H9 (cell line): ENCODE data around the gene PLD5. TPM values are rescaled to one million over a fixed set of nuclear protein-coding genes. Genes with fewer than 3 reads are reported as not detected.

Experiments
- DNase-seq: peaks from one replicate; pipeline ENCODE4 v3.0.0-alpha.2; 2017
- H2AFZ ChIP-seq: one replicate; pipeline ENCODE4 v1.6.1; 2013; ENCODE audit warnings: mild to moderate bottlenecking, low read length, control low read depth, moderate library complexity
- H2AK5ac ChIP-seq: 2 replicates; pipeline ENCODE4 v1.6.1; 2013; ENCODE audit warnings: low read length, control low read depth, mixed read lengths; ENCODE audit not compliant: insufficient read length
- H2BK120ac ChIP-seq: one replicate; pipeline ENCODE4 v1.6.1; 2013; ENCODE audit warnings: low read depth, mild to moderate bottlenecking, low read length, control low read depth, inconsistent platforms; ENCODE audit not compliant: poor library complexity, severe bottlenecking
- H2BK12ac ChIP-seq: 2 replicates; pipeline ENCODE4 v1.6.1; 2013; ENCODE audit warnings: low read length, control low read depth, mixed read lengths, low read depth; ENCODE audit not compliant: insufficient read length
- H2BK15ac ChIP-seq: 2 replicates; pipeline ENCODE4 v1.6.1; 2013; ENCODE audit warnings: low read depth, low read length, control low read depth
- H2BK20ac ChIP-seq: one replicate; pipeline ENCODE4 v1.6.1; 2013; ENCODE audit warnings: low read depth, mild to moderate bottlenecking, low read length, control low read depth, inconsistent platforms; ENCODE audit not compliant: poor library complexity, severe bottlenecking
- H2BK5ac ChIP-seq: 2 replicates; pipeline ENCODE4 v1.6.1; 2013; ENCODE audit warnings: low read length, control low read depth, mixed read lengths; ENCODE audit not compliant: insufficient read length
- H3K14ac ChIP-seq: 2 replicates; pipeline ENCODE4 v1.6.1; 2013; ENCODE audit warnings: low read length, control low read depth; ENCODE audit not compliant: insufficient read depth
- H3K18ac ChIP-seq: 2 replicates; pipeline ENCODE4 v1.6.1; 2013; ENCODE audit warnings: low read depth, mild to moderate bottlenecking, mixed read lengths, low read length, control low read depth; ENCODE audit not compliant: insufficient read length
- H3K23ac ChIP-seq: 2 replicates; pipeline ENCODE4 v1.6.1; 2013; ENCODE audit warnings: low read length, control low read depth, mixed read lengths, low read depth; ENCODE audit not compliant: insufficient read length
- H3K23me2 ChIP-seq: 2 replicates; pipeline ENCODE4 v1.6.1; 2013; ENCODE audit warnings: low read depth, mild to moderate bottlenecking, mixed read lengths, low read length, control low read depth; ENCODE audit not compliant: insufficient read length, poor library complexity, severe bottlenecking
- H3K27ac ChIP-seq: 2 replicates; pipeline ENCODE4 v1.5.1; 2013; ENCODE audit warnings: low read length, control low read depth, mixed read lengths, low read depth; ENCODE audit not compliant: insufficient read length
- H3K27me3 ChIP-seq: 2 replicates; pipeline ENCODE4 v1.6.1; 2013; ENCODE audit warnings: low read length, control low read depth, inconsistent platforms; ENCODE audit not compliant: insufficient read depth
- H3K4ac ChIP-seq: 2 replicates; pipeline ENCODE4 v1.6.1; 2013; ENCODE audit warnings: low read depth, mild to moderate bottlenecking, control low read depth, inconsistent platforms, low read length, moderate library complexity
- H3K4me1 ChIP-seq: 2 replicates; pipeline ENCODE4 v1.6.1; 2013; ENCODE audit warnings: low read length, control low read depth, inconsistent platforms; ENCODE audit not compliant: insufficient read depth
- H3K4me2 ChIP-seq: 2 replicates; pipeline ENCODE4 v1.6.1; 2013; ENCODE audit warnings: low read length, control low read depth, mixed read lengths; ENCODE audit not compliant: insufficient read length, insufficient read depth
- H3K56ac ChIP-seq: 2 replicates; pipeline ENCODE4 v1.6.1; 2013; ENCODE audit warnings: low read depth, mild to moderate bottlenecking, mixed read lengths, low read length, control low read depth; ENCODE audit not compliant: insufficient read length
- H3K79me1 ChIP-seq: 2 replicates; pipeline ENCODE4 v1.6.1; 2013; ENCODE audit warnings: low read depth, mild to moderate bottlenecking, moderate library complexity, low read length, control low read depth, inconsistent platforms; ENCODE audit not compliant: insufficient read depth, poor library complexity, severe bottlenecking
- H3K79me2 ChIP-seq: 2 replicates; pipeline ENCODE4 v1.6.1; 2013; ENCODE audit warnings: low read length, control low read depth, inconsistent platforms; ENCODE audit not compliant: insufficient read depth
- H3K9ac ChIP-seq: 2 replicates; pipeline ENCODE4 v1.6.1; 2013; ENCODE audit warnings: low read length, control low read depth, mixed read lengths; ENCODE audit not compliant: insufficient read length; ENCODE audit errors: extremely low read depth
- H3K9me3 ChIP-seq: one replicate; pipeline ENCODE4 v1.6.1; 2013; ENCODE audit warnings: low read depth, low read length, inconsistent platforms; ENCODE audit not compliant: control insufficient read depth
- H3T11ph ChIP-seq: one replicate; pipeline ENCODE4 v1.6.1; 2013; ENCODE audit warnings: mild to moderate bottlenecking, low read length, control low read depth, inconsistent platforms
- H4K20me1 ChIP-seq: one replicate; pipeline ENCODE4 v1.6.1; 2013; ENCODE audit not compliant: control insufficient read depth, insufficient read length, insufficient read depth
- H4K5ac ChIP-seq: 2 replicates; pipeline ENCODE4 v1.6.1; 2013; ENCODE audit warnings: low read depth, mild to moderate bottlenecking, mixed read lengths, low read length, control low read depth; ENCODE audit not compliant: insufficient read length
- H4K8ac ChIP-seq: replicated peaks from 2 replicates; pipeline ENCODE4 v1.6.1; 2013; ENCODE audit warnings: low read length, control low read depth, mixed read lengths, low read depth; ENCODE audit not compliant: insufficient read length
- H4K91ac ChIP-seq: 2 replicates; pipeline ENCODE4 v1.6.1; 2013; ENCODE audit warnings: low read depth, mild to moderate bottlenecking, moderate library complexity, mixed read lengths, low read length, control low read depth; ENCODE audit not compliant: insufficient read length
- H3K27ac Mint-ChIP-seq, 3 experiments: 2 replicates in 2 of 3; 3 replicates in 1 of 3; pipeline ENCODE4 v1.8.0; 2020 to 2021; ENCODE audit warnings: mixed read lengths in 3 of 3, mild to moderate bottlenecking in 1 of 3, moderate library complexity in 1 of 3
- H3K27me3 Mint-ChIP-seq: 2 replicates; pipeline ENCODE4 v1.8.0; 2021; ENCODE audit warnings: low read depth, mild to moderate bottlenecking, moderate library complexity, mixed read lengths
- H3K36me3 Mint-ChIP-seq, 3 experiments: 2 replicates in 2 of 3; 3 replicates in 1 of 3; pipeline ENCODE4 v1.8.0; 2020 to 2021; ENCODE audit warnings: low read depth in 3 of 3, mixed read lengths in 3 of 3; ENCODE audit not compliant: insufficient read depth in 1 of 3
- H3K4me1 Mint-ChIP-seq, 2 experiments: 2 replicates each; pipeline ENCODE4 v1.8.0; 2020; ENCODE audit warnings: mixed read lengths in 2 of 2
- H3K4me3 Mint-ChIP-seq, 2 experiments: 2 replicates in 1 of 2; 3 replicates in 1 of 2; pipeline ENCODE4 v1.8.0; 2020 to 2021; ENCODE audit warnings: mild to moderate bottlenecking in 2 of 2, mixed read lengths in 2 of 2, moderate library complexity in 1 of 2
- H3K9me3 Mint-ChIP-seq, 2 experiments: 2 replicates in 1 of 2; 3 replicates in 1 of 2; pipeline ENCODE4 v1.8.0; 2020; ENCODE audit warnings: mild to moderate bottlenecking in 2 of 2, mixed read lengths in 2 of 2, moderate library complexity in 1 of 2
- CTCF ChIP-seq: fragments of 200-600 bp; sonication (generic); conservative IDR thresholded peaks from 3 replicates; pipeline ENCODE4 v1.8.0; 2021; ENCODE audit warnings: antibody characterized with exemption, mild to moderate bottlenecking
- WGBS: extraction: QIAGEN DNeasy Blood & Tissue Kit; methylation state at CpG from one replicate; pipeline ENCODE4 v1.1.7; 2013; ENCODE audit warnings: missing lambda C conversion rate, low lambda C conversion rate, mixed read lengths; ENCODE audit not compliant: insufficient read length; ENCODE audit errors: extremely low coverage; 5-methylcytosine and 5-hydroxymethylcytosine counted together
- total RNA-seq: library from RNA; stranded (reverse); gene quantifications from 2 replicates; pipeline ENCODE4 v1.2.1, GENCODE V29; 2021

The PLD5 gene
- total RNA-seq, 1 experiment from 2014 or later = 5.2 TPM

GRCh38 chr1:242212401-242212800, 312.1 kb downstream of the PLD5 start:
- Histone ChIP-seq H3K14ac (peak overlapping the region; percentile 21; the same call in 1 of the 2 replicates), H2AK5ac (no peak overlapping the region), H3K56ac (no peak overlapping the region), H4K8ac (no peak overlapping the region), H2BK12ac (no peak overlapping the region), H3K4me1 (peaks cover 10% of the 10 kb centered on the region; the same call in 1 of the 2 replicates), H2BK15ac (no peak overlapping the region), H3K27me3 (no peaks in the 10 kb centered on the region), H3K79me2 (no peaks in the 10 kb centered on the region; the same call in 1 of the 2 replicates), H2BK20ac (no peak overlapping the region), H3K23ac (no peak overlapping the region), H2BK120ac (no peak overlapping the region), H3K27ac (no peak overlapping the region), H3K9ac (no peak overlapping the region), H3K4ac (no peak overlapping the region), H4K5ac (no peak overlapping the region), H4K20me1 (no peaks in the 10 kb centered on the region), H3T11ph (no peak overlapping the region), H3K79me1 (no peaks in the 10 kb centered on the region), H3K23me2 (no peaks in the 10 kb centered on the region), H3K18ac (no peak overlapping the region), H3K4me2 (no peak overlapping the region), H2BK5ac (no peak overlapping the region), H2AFZ (no peak overlapping the region), H3K9me3 (no peaks in the 10 kb centered on the region), H4K91ac (no peak overlapping the region)
- WGBS = no CpG with 5 or more reads among the region's 12 CpGs
- Mint-ChIP-seq H3K9me3 (peaks cover 37% of the 10 kb centered on the region in 2 experiments), H3K27me3 (peaks cover 12% of the 10 kb centered on the region; the same call in 1 of the 2 replicates), H3K4me3 (peak overlapping the region in 1 of 2 experiments; percentile 39; a peak in 2 of 5 replicates), H3K4me1 (peaks cover 63 to 64% of the 10 kb centered on the region in 2 experiments), H3K27ac (peak overlapping the region; percentile 58 to 90 (median 80); a peak in 5 of 7 replicates), H3K36me3 (peaks cover 26 to 36% (median 33%) of the 10 kb centered on the region in 3 experiments)
- TF ChIP-seq CTCF = no peak
- peak; percentile 79 for DNase-seq
